Fibroblast of skin of right quadriceps (primary cell): Measurements from ENCODE around the gene SUSD3.
"Not testable (repeated sequence)": the region's sequence is repeated elsewhere in the genome, so short reads cannot be mapped to it uniquely, and the experiment has no call there.

Source experiments
- DNase-seq: peaks from one replicate; pipeline ENCODE4 v3.0.0-alpha.2; 2013

Gene SUSD3

GRCh38 chr9:93114169-93114983, 55.9 kb downstream of the SUSD3 start:
- no peak for DNase-seq

GRCh38 chr9:93114984-93115335, 56.5 kb downstream of the SUSD3 start:
- no peak for DNase-seq

DNA sequence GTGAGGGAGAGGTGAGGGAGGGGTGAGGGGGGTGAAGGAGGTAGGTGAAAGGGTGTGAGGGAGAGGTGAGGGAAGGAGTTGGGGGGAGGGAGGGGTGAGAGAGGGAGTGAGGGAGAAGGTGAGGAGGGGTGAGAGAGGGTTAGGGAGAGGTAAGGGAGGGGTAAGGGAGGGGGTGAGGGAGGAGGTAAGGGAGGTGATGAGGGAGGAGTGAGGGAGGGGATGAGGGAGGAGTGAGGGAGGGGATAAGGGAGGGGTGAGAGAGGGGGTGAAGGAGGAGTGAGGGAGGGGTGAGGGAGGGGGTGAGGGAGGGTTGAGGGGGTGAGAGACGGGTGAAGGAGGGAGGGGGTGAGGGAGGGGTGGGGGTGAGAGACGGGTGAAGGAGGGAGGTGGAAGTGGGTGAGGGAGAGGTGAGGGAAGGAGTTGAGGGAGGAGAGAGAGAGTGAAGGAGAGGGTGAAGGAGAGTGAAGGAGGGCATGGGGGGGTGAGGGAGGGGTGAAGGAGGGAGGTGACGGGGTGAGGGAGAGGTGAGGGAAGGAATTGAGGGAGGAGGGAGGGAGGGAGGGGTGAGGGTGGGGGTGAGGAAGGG, 57.1 kb downstream of the SUSD3 start:
- DNase-seq: no peak

DNA sequence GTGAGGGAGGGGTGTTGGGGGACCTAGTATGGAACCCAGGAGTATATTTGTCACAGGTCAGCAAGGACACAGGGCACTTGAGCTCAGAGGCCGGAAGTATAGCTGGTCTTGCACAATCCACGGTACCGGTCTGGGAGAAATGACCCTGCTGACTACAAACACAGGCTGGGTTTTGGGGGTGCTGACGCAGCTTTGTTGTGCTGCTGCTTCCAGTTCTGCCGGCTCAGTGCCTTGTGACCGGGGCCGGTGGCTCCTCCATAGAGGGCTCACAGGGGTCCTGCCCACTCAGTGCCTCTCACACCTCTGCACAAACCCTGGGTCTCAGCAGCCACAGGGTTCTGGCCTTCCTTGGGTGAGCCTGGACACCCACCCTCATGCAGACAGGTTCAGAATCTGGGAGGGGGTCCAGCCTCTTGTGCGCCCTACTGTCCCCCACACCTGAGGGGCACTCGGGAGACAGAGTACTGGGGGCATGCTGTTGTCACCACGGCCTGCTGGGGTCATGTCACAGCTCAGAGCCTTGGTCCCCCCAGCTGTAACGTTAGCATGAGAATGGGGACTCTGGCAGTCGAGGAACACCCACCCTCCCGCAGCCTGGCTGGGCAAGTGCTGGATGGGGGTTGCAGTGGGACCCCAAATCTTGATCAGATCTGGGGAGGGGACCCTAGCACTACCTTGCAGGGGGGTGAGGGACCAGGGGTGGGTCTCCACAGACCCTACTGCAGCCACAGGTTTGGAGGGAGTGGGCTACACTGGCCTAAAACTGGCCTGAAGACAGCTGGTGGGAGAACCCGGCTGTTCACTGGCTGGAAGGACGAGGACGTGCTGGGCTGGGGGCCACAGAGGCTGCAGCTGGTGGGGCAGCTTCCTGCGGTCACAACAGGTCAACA, 57.8 kb downstream of the SUSD3 start:
- no peak for DNase-seq

- DNase-seq: not testable (repeated sequence)
Observed at GRCh38 chr9:93117521-93117920, 59.0 kb downstream of the SUSD3 start.

DNA sequence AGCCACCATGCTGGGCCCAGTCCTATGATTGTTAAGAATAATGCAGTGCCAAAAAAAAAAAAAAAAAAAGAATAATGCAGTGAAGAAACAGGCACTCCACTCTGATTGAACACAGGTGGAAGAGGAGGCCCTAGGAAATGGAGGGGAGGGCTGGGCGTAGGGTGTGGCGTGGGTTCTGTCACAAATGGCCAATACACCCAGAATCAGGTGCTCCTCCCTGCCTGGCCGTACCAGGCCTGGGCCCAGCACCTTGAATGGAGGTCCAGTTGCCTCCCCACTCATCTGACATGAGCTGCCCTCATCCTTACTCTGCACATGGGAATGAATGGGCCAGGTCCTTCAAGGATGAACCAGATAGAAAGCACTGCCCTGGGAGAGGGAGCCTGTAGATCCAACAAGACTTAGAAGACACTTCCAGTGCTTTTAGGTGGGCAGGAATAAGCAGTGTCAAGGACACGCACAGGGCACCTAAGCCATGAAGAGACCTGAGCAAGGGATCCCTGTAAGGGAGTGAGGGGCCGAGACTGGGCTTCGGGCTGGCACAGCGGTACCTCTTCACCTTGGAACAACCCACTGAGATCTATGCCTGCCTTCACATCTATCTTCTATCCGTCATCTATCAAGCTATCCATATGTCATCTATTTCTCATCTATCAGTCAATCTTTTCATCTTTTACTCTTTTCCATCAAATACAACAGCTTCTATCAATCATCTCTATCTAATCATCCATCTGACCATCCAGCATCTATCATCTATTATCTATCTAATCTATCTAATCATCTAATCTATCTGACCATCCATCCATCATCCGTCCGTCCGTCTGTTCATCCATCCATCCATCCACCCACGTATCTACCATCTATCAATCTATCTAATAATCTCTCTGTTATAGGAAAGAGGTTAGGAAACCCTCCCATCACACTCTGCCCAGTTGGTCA, 59.7 kb downstream of the SUSD3 start:
- DNase-seq: no peak

DNA sequence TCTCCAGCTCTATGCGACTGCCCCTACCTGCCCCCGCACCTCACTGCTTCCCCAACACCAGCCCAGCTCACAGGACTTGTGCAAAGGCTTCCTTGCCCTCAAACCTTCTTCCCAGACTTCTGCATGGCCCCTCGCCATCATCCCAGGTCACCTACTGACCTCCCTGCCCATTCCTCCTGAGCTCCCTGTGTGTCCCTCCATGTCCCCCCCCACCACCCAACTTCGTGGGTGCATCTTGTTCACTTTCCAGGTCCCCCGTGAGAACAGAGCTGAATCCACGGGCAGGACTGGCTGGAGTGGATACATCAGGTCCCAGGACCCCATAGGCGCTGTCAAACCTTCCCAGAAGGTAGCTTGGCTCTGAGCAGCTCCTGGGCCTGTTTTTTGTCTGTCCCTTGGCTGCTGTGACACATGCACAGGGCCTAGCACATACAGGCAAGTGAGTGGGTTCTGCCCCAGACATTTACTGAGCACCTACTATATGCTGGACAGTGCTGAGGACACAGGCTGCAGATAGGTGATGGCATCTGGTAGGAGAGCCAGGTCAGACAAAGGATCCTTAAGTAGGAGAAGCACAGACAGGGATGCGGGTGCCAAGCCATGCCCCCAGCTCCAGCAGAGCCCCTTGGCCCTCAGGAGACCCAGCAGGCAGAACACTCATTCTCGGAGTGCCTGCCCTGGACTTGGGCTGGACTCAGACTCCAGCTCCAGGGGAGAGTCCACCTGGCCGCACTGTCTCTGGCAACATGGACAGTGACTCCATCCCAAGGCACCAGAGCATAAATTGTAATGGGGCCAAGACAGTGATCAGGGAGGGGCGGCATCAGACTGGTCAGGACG, 60.6 kb downstream of the SUSD3 start:
- DNase-seq: no peak

DNA sequence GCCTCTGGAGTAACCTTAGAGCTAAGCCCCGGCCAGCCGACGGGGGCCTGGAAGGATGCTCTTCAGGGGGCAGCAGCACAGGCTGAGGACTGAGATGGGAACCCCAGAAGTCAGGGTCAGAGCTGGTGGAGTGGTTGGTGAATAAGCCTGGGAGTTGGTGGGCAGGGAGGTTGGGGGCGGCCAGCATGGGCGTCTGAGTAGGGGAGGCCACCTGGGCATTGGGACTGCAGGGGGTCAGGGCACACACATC, 61.1 kb downstream of the SUSD3 start:
- no peak for DNase-seq

DNA sequence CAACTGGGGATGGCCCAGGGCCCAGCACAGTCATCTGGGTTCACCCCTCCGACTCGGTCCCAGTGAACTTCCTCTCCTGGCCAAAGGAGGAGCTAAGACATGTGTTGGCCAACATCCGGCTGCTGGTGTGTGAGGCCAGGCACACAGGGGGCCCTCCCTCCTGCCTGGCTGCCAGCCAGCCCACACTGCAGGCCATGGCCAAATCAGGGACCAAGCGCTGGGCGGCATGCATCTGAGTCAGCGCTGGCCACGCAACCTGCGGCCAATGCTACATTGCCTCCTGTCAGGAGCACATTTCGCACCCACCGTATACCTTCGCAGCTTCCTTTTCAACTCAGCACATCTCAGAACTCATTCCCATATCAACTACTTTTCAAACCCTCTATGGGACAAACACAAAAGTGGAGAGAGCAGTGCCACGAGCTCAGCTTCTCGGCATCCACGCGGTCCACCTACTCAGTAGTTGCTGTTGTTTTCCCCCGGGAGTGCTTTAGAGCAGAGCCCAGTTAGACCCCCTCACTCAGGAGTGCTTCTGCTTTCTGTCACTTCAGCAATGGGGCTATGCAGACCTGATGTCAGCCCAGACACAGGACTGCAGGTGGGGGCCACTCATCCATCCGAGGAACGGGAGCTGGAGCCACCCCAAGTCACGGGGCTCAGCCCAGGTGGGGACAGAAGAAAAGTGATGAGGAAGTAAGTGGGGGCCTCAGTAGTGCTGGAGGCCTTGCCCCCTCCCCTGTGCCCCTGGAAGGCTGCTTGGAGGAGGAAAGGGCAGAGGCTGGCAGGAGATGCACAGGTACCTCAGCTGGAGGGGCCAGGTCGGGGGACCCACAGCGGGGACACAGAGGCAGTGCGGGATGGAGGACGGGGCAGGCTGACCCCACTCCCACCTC, 61.7 kb downstream of the SUSD3 start:
- DNase-seq: peak; percentile 70

GRCh38 chr9:93120846-93121315, 62.4 kb downstream of the SUSD3 start:
- no peak for DNase-seq

GRCh38 chr9:93121316-93122241, 63.1 kb downstream of the SUSD3 start:
- DNase-seq: no peak

- no peak for DNase-seq
Observed at GRCh38 chr9:93122721-93123221, 64.3 kb downstream of the SUSD3 start.

GRCh38 chr9:93123561-93124283, 65.2 kb downstream of the SUSD3 start:
- no peak for DNase-seq

DNA sequence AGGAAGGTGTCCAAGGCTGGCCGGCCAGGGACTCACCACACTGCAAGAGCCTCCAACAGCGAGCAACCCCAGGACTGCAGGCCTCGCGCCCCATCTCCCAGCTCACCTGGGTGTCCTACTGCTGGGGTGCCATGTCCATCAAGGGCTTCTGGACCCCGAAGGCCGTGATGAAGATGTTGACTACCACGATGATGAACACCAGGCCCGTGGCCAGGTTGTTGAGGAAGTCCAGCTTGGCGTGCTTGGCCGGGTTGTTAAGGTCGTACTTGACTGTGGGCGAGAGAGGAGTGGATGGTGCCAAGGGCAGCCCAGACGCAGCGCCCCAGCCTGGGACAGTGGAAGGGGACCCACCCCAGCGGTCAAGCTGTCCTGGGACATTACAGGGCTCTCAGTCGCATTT, 66.3 kb downstream of the SUSD3 start:
- no peak for DNase-seq

- DNase-seq: no peak
Observed at GRCh38 chr9:93125331-93125894, 66.9 kb downstream of the SUSD3 start.

DNA sequence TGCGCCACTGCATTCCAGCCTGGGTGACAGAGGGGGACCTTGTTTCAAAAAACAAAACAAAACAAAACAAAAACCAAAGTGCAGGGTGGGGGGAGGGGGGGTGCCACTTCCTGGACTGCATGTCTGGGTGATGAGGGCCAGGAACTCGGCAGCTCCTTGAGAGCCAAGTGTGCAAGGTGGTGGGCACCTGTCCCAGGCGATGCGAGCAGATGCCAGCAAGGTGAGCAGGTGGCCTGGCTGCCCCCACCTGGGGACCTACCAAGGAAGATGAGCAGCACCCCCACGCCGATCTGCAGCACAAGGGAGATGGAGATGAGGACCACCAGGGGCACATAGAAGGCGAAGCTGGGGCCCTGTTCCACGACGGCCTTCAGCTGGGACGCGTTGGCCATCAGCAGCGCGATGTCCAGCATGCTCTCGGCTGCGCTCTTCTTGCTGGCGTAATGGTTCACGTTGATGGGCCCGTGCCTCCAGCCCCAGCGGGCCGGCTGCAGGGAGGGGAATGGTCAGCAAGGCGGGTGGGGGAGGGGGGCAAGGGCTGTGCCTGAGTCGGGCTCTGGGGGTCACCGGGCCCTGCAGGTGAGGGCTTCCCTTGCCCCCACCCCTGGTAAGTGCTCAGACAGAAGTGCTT, 67.8 kb downstream of the SUSD3 start:
- no peak for DNase-seq

DNA sequence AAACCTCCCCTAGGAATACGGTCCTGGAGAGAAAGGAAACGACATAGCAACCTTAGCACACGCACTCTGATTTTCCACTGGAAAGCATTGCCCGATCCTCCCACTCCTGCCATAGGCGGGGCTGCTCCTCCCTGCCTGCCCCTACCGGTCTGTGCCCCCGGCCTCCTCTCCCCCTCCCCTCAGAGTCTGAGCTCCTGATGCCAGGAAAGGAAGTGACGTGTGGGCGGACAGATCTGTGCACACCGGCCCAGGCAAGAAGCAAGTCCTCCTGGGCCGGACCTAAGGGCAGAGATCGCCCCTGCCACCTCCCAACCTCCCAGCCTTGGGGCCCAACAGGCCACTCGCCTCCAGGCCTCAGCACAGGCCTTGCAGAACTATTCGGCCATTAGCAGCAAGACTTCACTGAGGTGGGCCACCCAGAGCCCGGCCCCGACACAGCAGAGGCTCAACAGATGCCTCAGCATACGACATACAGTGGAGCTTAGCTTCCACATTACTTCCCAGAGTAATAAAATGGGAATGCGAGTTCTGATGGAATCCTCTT, 68.4 kb downstream of the SUSD3 start:
- DNase-seq: no peak
